Tibial artery (tissue), 4 donors: ENCODE data around the gene CYSRT1.

Experiments used
- DNase-seq, 2 donors: peaks; one replicate each; pipeline ENCODE4 v3.0.0-alpha.2; 2019
- H3K27ac ChIP-seq, 2 donors: fragments of 200-600 bp; sonication (generic) in 1 of 2; 1 replicate in 1 of 2; 2 replicates in 1 of 2; pipeline ENCODE4 v1.5.1; 2018 to 2019; ENCODE audit warnings: mild to moderate bottlenecking in 1 of 2
- H3K27me3 ChIP-seq, 2 donors: fragments of 200-600 bp; sonication (generic) in 1 of 2; one replicate each; pipeline versions ENCODE4 v1.5.1 to v1.6.0; 2016 to 2019
- H3K36me3 ChIP-seq, 3 donors: fragments of 200-600 bp; sonication (generic) in 2 of 3; one replicate each; pipeline ENCODE4 v1.5.1; 2016 to 2019; ENCODE audit warnings: mild to moderate bottlenecking in 2 of 3
- H3K4me1 ChIP-seq, 4 donors: fragments of 200-600 bp; sonication (generic) in 2 of 4; 1 replicate in 3 of 4; 2 replicates in 1 of 4; pipeline ENCODE4 v1.5.1; 2016 to 2019
- H3K4me3 ChIP-seq, 2 donors: fragments of 200-600 bp; sonication (generic) in 1 of 2; 1 replicate in 1 of 2; 2 replicates in 1 of 2; pipeline ENCODE4 v1.5.1; 2018 to 2019; ENCODE audit warnings: mild to moderate bottlenecking in 2 of 2
- H3K9me3 ChIP-seq, 3 donors: fragments of 200-600 bp; sonication (generic) in 1 of 3; one replicate each; pipeline ENCODE4 v1.5.1; 2016 to 2019
- intact Hi-C: fragments of 100-400 bp; cut with DNase I; formaldehyde crosslinking; loops from one replicate; pipeline ENCODE4 v1.15.0; 2023; ENCODE audit warnings: low total_unique reads
- TF ChIP-seq, protein P1 (sequence below), 2 experiments: fragments of 200-600 bp in 1 of 2; fragments of 450-650 bp in 1 of 2; IDR thresholded peaks; one replicate each; pipeline ENCODE4 v1.5.1; 2017 to 2019; ENCODE audit warnings: antibody characterized with exemption in 2 of 2, mild to moderate bottlenecking in 1 of 2, moderate library complexity in 1 of 2

CYSRT1 gene

GRCh38 chr9:137250329-137251193, 25.6 kb downstream of the CYSRT1 start:
- intact Hi-C loops: no loop called here
- Histone ChIP-seq H3K4me3 (no peak overlapping the region), H3K9me3 (no peaks in the 10 kb centered on the region), H3K36me3 (no peaks in the 10 kb centered on the region), H3K27ac (no peak overlapping the region), H3K27me3 (peaks cover 0 to 33% of the 10 kb centered on the region in 2 donors), H3K4me1 (peaks cover 0 to 12% (median 9%) of the 10 kb centered on the region in 4 donors)
- TF ChIP-seq, protein P1, sequence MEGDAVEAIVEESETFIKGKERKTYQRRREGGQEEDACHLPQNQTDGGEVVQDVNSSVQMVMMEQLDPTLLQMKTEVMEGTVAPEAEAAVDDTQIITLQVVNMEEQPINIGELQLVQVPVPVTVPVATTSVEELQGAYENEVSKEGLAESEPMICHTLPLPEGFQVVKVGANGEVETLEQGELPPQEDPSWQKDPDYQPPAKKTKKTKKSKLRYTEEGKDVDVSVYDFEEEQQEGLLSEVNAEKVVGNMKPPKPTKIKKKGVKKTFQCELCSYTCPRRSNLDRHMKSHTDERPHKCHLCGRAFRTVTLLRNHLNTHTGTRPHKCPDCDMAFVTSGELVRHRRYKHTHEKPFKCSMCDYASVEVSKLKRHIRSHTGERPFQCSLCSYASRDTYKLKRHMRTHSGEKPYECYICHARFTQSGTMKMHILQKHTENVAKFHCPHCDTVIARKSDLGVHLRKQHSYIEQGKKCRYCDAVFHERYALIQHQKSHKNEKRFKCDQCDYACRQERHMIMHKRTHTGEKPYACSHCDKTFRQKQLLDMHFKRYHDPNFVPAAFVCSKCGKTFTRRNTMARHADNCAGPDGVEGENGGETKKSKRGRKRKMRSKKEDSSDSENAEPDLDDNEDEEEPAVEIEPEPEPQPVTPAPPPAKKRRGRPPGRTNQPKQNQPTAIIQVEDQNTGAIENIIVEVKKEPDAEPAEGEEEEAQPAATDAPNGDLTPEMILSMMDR (IDR thresholded peaks at IDR 0.05): no peak
- DNase-seq: no peak

- no peak within 1 kb of the TSS for H3K27ac ChIP-seq
- no peak within 1 kb of the TSS for H3K4me3 ChIP-seq
- peaks cover 0 to 17% (median 13%) of the 10 kb centered on the region in 4 donors for H3K4me1 ChIP-seq
- intact Hi-C loops: no loop called here
- TF ChIP-seq, protein P1 (IDR thresholded peaks at IDR 0.05): no peak
- DNase-seq: no peak
- H3K27me3 ChIP-seq: peaks cover 0 to 33% of the 10 kb centered on the region in 2 donors
- no peaks in the 10 kb centered on the region for H3K9me3 ChIP-seq
- H3K36me3 ChIP-seq: no peaks in the 10 kb centered on the region
Observed at GRCh38 chr9:137251194-137251461, 26.2 kb downstream of the CYSRT1 start, which contains the start of gene STPG3. Gene STPG3 (plus strand): TSS chr9:137251286. CDS start chr9:137251287, 1 bp downstream.

GRCh38 chr9:137251490-137252268, 26.7 kb downstream of the CYSRT1 start:
- Histone ChIP-seq H3K4me1 (peaks cover 0 to 22% (median 18%) of the 10 kb centered on the region in 4 donors), H3K27me3 (peaks cover 0 to 33% of the 10 kb centered on the region in 2 donors), H3K27ac (no peak overlapping the region), H3K36me3 (peaks cover 0 to 5% (median 1%) of the 10 kb centered on the region in 3 donors), H3K9me3 (no peaks in the 10 kb centered on the region), H3K4me3 (no peak overlapping the region)
- intact Hi-C loops: no loop called here
- DNase-seq: no peak
- TF ChIP-seq, protein P1 (IDR thresholded peaks at IDR 0.05): no peak

DNA sequence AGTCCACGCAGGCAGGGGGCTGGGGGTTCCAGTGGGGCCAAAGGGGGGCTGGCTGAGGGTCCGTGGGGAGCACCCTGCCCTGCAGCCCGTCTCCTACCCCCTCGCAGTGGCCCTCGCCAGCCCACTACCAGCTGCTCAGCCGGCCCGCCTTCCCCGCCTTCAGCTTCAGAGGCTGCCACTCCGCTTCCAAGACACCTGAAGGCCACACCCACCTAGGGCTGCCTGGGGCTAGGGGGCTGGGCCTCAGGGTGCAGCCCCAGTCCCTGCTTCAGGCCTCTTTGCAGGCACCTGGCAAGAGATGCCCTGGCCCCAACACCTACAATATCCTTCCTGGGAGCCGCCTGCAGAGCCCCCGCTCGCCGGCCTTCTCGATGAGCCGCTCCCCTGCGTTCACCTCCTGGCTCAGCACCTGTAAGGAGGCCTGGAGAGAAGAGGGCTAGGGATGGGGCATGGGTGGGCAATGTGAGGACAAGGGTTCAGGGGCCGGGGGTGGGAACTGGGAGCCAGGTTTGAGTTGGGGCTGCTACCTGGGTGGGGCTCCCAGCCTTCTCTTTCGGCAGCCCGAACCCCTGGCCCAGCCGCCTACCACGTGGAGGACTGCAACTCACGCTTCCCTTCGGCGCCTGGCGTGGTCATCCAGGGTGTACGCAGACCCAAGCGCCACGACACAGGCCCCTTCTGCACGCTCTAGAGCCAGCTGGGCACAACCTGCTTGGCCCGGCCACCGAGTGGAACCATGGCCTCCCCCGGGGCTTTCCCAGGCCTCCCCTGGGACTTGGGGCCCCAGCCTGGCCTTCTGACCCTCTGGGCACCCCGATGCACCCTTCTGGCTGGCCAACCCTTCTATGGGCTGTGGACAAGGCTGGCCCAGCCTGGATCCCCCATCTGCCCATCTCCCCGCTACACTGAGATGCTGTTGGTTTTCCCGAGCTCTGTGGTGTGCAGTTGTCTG, 27.9 kb downstream of the CYSRT1 start:
- intact Hi-C loops: no loop called here
- Histone ChIP-seq H3K27ac (no peak overlapping the region), H3K9me3 (no peaks in the 10 kb centered on the region), H3K4me3 (no peak overlapping the region), H3K4me1 (peaks cover 0 to 26% (median 23%) of the 10 kb centered on the region in 4 donors), H3K36me3 (peaks cover 0 to 15% (median 6%) of the 10 kb centered on the region in 3 donors), H3K27me3 (peaks cover 0 to 30% of the 10 kb centered on the region in 2 donors)
- no peak for DNase-seq
- TF ChIP-seq, protein P1 (IDR thresholded peaks at IDR 0.05): no peak
